ENCODE measurements around the gene MAB21L4.

The MAB21L4 gene

GRCh38 chr2:240909216-240909974 is 13.4 kb upstream of the MAB21L4 start:
- DNase-seq: no peak

DNA sequence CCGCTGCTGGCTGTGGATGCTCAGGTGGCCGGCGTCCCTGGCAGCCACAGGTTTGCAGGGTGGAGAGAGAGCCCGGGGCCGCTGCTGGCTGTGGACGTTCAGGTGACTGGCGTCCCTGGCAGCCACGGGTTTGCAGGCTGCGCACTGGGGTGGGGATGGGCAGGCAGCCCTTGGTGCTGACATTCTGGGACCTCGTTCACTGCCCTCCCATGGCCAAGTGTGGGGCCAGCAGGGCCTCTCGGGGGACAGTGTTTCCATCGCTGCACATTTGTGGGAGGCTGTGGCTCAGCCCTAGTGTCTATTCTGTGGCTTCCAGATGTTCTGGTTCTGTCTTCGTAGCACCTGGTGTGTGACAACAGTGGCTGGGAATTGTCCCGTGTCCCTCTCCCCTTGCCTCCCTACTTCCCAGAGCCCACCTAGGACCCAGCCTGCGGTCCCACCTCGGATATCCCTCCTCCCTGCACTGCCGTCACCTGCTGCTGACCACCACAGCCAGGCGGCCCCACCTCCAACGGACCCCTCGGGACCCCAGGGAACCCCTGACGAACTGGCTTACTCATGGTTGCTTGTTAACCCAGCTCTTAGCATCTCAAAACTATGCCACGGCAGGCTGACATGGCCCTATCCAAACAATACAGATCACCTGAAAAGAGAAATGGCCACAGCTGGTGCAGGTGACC is 11.1 kb upstream of the MAB21L4 start:
- no peak for DNase-seq

- DNase-seq: no peak
Observed at GRCh38 chr2:240906141-240906910, 10.4 kb upstream of the MAB21L4 start, which contains the start of gene CROCC2. TSS of gene CROCC2 (plus strand) at chr2:240906336. CDS start at chr2:240906514, 178 bp downstream.

DNA sequence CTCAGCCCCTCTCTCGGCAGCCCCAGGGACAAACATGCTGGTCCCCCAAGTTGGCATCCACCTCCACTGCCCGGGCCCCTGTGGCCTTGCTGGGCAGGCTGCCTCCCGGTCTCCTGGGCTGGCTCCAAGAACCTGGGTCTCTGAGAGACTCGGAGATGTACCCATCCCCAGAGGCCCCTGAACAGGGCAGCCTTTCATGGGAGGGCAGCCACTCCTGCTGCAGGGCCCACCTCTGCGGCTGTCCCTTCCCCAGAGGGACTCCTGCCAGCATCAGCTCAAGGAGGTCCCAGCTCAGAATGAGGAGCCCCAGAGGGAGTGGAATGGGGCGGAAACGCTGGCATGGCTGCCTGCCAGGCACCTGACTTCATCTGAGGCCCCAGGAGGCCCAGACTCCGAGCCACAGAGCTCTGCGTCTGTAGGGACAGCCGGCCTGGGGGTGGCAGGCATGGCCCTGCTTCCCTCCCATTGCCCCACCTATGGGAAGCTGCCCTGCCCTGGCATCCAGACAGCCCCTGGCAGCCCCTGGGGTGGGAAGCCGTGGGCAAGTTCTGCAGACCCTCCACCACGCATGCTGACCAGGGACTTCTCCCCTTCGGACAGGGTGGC is 9.3 kb upstream of the MAB21L4 start:
- DNase-seq: no peak

DNA sequence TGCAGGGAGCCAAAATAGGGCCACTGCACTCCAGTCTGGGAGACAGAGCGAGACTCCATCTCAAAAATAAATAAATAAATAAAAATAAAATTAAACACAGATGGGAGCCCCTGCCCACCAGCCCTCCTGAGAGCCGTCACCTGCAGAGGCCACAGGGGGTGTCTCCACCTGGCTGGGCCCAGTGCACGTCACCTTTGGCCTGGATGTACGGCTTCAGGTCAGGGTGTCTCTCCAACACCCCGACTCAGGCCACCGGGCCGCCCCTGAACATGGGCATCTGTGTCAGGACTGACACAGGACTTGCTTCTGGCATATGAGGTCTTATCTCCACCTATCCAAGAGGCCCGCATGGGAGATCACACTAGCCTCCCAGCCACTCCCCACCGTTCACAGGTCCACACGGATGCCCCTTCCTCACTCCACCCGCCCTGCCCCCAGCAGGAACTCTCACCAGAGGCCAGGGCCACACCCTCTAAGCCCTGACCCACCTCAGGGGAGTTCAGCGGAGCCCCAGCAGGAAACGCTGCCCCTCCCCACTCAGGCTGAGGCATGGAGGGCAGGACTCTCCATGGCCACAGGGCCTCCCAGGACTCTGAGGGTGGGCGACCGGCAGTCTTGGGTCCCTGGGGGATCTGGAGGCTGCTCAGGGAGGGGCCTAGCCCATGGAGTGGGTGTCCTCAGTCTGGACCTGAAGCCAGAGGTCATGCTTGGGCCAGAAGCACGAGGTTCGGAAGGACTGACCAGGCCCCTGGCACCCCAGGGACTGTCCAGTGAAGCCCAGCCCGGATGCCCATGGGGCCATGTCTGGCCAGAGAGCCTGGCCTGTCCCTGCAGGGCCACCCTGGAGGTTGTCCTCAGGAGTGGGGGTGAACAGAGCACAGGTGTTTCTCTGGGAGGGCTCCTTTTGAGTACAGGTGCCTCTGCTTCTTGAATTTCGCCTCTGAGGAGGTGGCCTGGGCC is 8.5 kb upstream of the MAB21L4 start:
- no peak for DNase-seq

DNA sequence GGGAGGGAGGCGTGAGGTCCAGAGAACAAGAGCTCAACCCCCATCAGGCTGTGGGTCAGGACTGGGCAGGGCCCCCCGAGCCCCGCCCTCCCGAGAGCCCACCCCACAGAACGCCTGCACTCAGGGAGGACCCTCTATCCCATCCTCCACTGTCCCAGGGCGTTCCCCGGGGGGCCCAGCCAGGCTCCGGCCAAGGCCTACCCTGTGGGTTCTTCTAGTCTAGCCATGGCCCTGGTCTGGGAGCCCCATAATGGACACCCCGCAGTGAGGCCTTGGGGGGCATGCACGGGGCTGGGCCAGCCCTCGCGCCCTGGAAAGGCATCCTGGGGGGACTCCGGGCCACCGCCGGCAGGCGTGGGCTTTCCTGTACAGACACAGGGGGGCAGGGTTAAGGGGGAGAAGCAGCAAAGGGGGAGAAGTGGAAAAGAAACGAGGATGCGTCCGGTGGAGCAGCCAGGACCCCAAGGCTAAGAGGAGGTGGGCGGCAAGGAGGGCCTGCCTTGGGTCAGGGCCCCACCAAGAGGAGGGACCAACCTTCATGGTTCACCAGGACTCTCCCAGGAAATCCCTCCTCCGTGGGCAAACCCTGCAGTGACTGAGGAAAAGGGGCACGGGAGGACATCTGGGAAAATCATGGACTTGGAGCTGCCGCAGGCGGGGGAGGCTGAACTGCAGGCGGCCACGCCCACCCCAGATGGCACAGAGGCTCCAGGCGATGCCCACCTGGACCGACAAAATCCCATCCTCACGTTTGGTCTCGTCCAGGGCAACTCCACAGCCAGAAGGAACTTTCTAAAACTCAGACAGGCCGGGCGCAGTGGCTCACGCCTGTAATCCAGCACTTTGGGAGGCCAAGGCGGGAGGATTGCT is 7.5 kb upstream of the MAB21L4 start:
- no peak for DNase-seq

DNA sequence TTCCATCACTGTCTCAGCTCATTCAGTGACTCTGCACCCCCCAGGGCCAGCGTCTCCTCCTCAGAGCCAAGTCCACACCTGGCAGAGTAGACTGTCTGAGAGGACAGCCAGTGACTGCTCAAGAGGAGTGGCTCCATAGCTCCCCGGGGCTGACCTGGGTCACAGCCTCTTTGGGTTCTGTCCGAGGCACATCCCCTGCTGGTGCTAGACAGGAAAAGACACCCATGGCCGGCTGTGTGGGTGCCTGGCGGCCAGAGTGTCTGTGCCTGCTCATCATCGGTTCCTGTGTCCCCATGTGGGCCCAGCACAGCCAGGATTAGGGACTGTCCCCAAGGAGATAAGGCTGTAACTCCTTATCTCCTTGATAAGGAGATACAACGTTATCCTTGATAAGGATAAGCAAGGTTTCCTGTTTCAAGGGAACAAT is 6.7 kb upstream of the MAB21L4 start:
- no peak for DNase-seq

DNA sequence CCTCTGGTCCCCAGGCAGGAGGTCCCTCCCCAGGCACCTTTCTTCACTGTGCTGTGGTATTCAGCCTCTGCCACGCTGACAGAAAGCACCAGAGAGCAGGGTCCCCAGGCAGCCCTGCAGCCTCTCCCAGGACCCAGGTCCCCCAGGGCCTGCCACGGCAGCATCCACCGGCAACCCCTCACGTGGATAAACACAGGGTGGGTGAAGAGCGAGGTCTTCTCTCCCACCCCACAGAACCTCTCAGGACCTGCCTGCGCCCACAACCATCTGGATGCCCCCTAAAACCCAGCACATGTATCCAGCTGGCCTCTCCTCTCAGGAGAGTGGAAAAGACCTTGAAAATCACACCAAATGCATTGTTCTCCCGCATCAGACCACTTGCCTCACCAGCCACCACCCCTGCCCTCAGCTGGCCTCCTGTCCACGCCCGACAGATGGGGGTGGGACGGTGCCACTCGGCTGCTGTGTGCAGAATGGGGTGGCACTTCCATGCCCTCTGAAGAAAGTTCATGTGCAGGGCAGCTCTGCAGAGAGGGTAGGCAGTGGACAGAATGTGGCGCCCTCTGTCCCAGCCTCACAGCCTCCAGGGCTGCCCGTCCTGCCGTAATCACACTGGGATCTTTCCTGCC is 6.1 kb upstream of the MAB21L4 start:
- DNase-seq: no peak

DNA sequence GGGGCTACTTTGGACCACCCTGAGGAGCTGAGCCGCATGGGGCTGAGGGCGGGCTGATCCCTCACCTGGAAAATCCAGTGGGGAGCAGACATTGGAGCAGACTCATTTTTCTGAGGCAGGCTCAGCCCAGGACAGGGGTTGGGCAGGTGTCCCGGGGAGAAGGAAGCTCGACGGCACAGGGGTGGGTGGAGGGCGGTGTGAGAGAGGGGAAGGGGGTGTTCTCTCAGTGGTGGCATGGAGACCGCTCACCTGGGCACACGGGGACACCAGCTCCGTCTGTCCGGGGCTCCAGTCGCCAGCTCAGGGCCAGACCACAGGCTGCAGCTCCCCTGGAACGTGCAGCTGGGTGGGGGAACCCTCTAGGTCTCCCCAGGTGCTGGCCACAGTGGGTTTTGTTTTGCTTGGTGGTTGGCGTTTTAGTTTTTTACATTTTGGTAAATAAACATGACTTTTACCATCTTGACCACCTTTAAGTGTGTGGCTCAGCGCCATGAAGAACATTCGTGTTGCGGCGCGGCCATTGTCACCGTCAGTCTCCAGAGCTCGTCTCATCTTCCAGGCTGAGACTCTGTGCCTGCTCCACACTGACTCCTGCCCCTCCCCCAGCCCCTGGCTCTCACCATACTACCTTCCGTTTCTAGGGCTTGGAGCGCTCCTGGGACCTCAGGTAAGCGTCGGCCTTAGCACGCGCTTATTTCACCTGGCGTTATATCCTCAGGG is 4.3 kb upstream of the MAB21L4 start:
- DNase-seq: no peak

DNA sequence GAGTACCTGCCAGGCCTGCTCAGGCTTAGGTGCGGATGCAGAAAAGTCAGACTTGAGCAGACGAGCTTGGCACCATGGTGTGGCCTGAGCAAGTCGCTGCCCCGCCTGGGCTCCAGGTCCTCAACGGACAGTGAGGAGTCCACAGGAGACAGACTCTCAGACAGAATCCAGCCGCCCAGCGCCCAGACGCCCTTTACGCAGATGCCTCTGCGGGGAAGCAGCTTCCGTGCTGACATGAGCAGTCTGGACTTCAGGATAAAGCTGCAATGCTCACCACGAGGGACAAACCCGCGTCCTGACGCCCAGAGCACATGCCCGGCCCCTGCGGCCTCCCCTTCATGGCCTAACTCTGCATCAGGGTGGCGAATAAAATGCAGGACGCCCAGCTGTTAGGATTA is 3.5 kb upstream of the MAB21L4 start:
- DNase-seq: no peak

GRCh38 chr2:240898731-240899467 is 2.9 kb upstream of the MAB21L4 start:
- no peak for DNase-seq

GRCh38 chr2:240898108-240898730 is 2.3 kb upstream of the MAB21L4 start:
- no peak for DNase-seq

DNA sequence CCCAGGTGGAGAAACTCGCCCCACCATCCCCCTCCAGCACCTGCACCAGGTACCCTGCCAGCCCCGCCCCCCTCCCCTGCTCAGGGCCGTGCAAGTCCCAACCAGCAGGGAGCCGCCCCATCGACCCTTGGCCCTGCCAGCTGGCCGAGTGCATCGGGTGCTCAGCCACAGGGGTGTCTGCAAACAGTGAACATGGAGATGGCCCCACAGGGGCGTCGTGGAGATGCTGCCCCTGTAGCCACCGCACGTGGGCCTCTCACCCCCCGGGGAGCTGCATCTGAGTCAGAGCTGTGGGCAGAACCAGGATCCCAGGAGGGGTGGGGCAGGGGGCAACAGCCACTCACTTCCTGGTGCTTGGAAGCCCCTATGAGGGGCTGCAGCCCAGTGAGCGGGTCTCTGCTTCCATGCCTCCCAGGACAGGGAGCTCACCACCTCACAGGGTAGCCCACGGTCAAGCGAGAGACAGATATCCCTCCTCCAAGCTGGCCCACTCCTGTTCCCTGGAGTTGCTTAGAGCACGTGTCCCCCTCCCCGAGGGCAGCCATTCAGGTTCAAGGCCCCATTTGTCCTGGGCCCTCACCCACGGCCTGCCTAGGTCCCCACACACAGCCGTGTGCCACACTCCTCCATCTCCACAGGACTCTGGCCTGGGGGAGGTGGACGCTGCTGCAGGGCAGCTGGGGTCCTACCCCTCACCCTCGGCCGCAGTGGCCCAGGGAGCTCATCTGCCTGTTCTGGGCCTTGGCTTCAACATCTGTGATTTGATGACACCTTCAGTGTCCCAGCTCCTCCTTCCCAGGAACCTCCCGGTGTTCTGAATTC is 1.1 kb upstream of the MAB21L4 start:
- DNase-seq: no peak

DNA sequence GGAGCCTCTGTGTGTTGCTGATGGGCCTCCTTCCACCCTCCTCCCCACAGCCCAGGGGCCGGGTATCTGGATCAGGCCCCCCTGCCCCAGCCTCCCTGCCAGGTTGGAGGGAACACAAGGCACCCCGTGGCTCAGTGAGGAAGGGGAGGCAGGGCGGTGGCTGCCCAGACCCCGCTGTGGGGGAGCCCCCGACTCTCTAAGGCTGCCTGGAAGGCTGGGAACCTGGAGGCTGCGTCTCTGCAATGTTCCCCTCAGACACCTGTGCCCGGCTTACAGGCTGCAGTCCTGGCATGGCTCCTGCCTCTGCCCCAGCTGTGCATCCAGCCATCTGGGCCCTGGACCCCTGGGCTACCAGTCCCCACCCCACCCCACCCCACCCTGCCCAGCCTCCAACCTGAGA is 438 bp upstream of the MAB21L4 start:
- DNase-seq: no peak

GRCh38 chr2:240894836-240895558 is 959 bp downstream of the MAB21L4 start:
- DNase-seq: no peak

DNA sequence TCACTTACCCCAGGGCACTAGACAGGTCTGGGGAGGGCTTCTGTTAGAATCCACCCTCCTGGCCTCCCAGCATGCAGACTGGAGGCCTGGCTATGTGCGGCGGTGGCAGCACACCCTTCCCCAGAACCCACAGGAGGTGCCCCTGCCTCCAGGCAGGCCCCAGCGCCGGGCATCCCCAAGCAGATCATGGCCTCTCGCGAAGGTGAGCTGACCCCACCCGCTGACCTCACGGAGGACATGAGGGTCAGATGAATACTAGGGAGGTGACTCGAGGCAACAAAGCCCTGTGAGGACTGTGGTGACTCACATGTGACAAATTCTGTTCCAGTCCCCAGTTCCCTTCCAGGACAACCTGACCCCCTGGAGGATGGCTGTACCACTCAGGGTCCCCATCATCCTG is 1.9 kb downstream of the MAB21L4 start:
- no peak for DNase-seq

- DNase-seq: no peak
Observed at GRCh38 chr2:240893363-240893844, 2.6 kb downstream of the MAB21L4 start.
